ENCODE measurements around the gene PRDM16. TPM values are rescaled to one million over a fixed set of nuclear protein-coding genes. Genes with fewer than 3 reads are reported as not detected.

Gene PRDM16
- total RNA-seq, 1 experiment from 2014 or later: 5.3 TPM

DNA sequence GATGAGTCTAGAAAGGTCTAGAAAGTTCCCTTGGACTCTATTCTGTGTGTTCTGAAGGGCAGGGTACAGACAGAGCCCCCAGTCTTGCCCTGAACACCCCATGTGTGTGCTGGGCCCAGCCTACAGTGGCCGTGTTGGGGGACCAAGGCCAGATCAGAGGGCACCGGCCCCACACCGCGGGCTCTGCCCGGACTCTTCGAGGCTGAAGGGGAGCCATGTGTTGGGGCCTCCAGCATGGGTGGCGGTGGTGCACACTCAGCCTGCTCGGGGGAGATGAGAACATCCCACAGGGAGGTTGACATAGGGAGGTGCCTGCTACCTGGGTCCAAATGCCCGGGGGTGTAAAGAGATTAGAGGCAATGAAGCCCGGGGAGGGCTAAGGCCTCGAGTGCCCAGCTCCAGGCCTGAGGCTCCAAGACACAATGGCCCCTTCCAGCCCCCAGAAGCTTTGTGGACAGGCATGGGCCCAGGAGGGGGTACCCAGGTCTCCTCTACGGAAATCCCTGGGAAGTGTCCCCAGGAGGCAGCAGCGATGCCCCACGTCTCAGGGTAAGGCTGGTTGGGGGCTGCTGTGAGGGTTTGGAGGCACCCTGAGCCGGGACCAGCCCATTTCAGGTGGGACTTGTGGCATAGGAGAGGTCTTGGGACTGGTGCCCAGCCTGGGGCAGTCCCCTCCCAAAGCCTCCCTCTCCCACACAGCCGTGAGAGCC lies 397.5 kb downstream of the PRDM16 start:
- no peaks in the 10 kb centered on the region for H3K9me3 Mint-ChIP-seq (ENCODE audit: unreplicated experiment)
- H3K4me1 ChIP-seq: peaks cover 14% of the 10 kb centered on the region
- no peaks in the 10 kb centered on the region for H3K9me3 ChIP-seq
- no peaks in the 10 kb centered on the region for H3K27me3 ChIP-seq (replicated peaks; ENCODE audit: control insufficient read depth, insufficient read depth, low read length)
- intact Hi-C loops (cut with micrococcal nuclease; ENCODE audit: unreplicated experiment): no loop called here
- no peaks in the 10 kb centered on the region for H3K27me3 Mint-ChIP-seq (ENCODE audit: insufficient read depth, unreplicated experiment)
- peaks cover 10% of the 10 kb centered on the region for H3K4me1 Mint-ChIP-seq (ENCODE audit: low read depth, unreplicated experiment)
- no peak overlapping the region for H3K27ac Mint-ChIP-seq (ENCODE audit: unreplicated experiment)
- peaks cover 1% of the 10 kb centered on the region; the same call in 1 of the 2 replicates for H3K36me3 ChIP-seq (ENCODE audit: control insufficient read depth, insufficient read depth, low read length)
- no TSS peak for BruUV-seq (replicated peaks)
- no peak overlapping the region for H3K4me3 ChIP-seq (ENCODE audit: low read depth, low read length)
- TF ChIP-seq, protein P1, sequence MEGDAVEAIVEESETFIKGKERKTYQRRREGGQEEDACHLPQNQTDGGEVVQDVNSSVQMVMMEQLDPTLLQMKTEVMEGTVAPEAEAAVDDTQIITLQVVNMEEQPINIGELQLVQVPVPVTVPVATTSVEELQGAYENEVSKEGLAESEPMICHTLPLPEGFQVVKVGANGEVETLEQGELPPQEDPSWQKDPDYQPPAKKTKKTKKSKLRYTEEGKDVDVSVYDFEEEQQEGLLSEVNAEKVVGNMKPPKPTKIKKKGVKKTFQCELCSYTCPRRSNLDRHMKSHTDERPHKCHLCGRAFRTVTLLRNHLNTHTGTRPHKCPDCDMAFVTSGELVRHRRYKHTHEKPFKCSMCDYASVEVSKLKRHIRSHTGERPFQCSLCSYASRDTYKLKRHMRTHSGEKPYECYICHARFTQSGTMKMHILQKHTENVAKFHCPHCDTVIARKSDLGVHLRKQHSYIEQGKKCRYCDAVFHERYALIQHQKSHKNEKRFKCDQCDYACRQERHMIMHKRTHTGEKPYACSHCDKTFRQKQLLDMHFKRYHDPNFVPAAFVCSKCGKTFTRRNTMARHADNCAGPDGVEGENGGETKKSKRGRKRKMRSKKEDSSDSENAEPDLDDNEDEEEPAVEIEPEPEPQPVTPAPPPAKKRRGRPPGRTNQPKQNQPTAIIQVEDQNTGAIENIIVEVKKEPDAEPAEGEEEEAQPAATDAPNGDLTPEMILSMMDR (IDR thresholded peaks at IDR 0.05; ENCODE audit: insufficient read depth in 1 of 2, low read depth in 1 of 2, low read length in 1 of 2, severe bottlenecking in 1 of 2, unreplicated experiment in 1 of 2): no peak
- peak in 1 of 2 experiments; percentile 14 for DNase-seq
- H3K4me3 Mint-ChIP-seq (ENCODE audit: unreplicated experiment): no peak overlapping the region
- ChIA-PET POLR2A (no interaction called here), CTCF (interaction anchor here (1.0 kb wide), 1 partner anchor 13 kb away, joined by 3 read pairs; no protein-coding TSS in a partner anchor)
- peaks cover 31% of the 10 kb centered on the region for H3K36me3 Mint-ChIP-seq (ENCODE audit: insufficient read depth, unreplicated experiment)

DNA sequence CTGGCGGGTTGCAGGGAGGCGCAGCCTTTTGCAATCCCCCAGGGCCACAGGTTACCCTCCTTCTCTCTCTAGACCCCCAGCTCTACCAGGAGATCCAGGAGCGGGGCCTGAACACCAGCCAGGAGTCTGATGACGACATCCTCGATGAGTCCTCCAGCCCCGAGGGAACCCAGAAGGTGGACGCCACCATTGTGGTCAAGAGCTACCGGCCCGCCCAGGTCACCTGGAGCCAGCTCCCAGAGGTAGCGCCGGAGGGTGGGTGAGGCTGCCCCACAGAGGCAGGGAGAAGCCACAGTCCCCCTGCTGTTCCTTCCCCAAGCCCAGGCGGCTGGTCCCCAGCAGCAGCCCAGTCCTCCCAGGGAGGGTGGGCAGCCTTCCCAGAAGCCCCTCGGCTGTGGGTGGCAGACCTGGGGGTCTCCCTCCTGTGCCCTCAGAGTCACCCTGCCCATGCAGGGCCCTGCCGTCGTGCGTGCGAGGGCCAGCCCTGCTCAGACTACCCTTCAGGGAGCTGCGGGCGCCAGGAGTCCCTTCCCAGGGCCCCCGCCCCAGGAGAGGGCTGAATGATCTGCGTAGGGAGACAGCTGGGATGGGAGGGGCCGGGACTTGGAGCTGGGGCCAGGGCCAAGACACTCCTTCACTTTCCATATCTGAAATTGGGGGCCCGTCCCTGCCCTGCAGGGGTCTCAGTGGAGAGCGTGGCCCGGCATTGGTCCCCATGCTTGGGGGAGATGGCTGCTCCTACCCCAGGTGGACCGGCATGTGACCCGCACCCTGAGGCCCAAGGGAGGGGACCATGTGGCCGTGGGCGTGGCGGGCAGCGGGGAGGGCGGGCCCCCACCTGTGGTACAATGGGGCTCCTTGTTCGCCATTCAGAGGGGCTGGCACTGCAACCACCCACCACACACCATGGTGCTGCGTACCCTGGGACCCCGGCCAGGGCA lies 398.4 kb downstream of the PRDM16 start:
- no peaks in the 10 kb centered on the region for H3K9me3 ChIP-seq
- TF ChIP-seq, protein P1 (IDR thresholded peaks at IDR 0.05; ENCODE audit: insufficient read depth in 1 of 2, low read depth in 1 of 2, low read length in 1 of 2, severe bottlenecking in 1 of 2, unreplicated experiment in 1 of 2): no peak
- H3K27me3 ChIP-seq (replicated peaks; ENCODE audit: control insufficient read depth, insufficient read depth, low read length): no peaks in the 10 kb centered on the region
- Mint-ChIP-seq H3K4me1 (ENCODE audit: low read depth, unreplicated experiment) (peaks cover 10% of the 10 kb centered on the region), H3K9me3 (ENCODE audit: unreplicated experiment) (no peaks in the 10 kb centered on the region), H3K4me3 (ENCODE audit: unreplicated experiment) (no peak overlapping the region), H3K27me3 (ENCODE audit: insufficient read depth, unreplicated experiment) (no peaks in the 10 kb centered on the region), H3K27ac (ENCODE audit: unreplicated experiment) (no peak overlapping the region), H3K36me3 (ENCODE audit: insufficient read depth, unreplicated experiment) (peaks cover 29% of the 10 kb centered on the region)
- no TSS peak for BruUV-seq (replicated peaks)
- H3K4me1 ChIP-seq: peaks cover 18% of the 10 kb centered on the region
- POLR2A ChIA-PET: no interaction called here
- CTCF ChIA-PET: interaction anchor here (1.0 kb wide), 1 partner anchor 14 kb away, joined by 3 read pairs; no protein-coding TSS in a partner anchor
- peaks cover 1% of the 10 kb centered on the region; the same call in 1 of the 2 replicates for H3K36me3 ChIP-seq (ENCODE audit: control insufficient read depth, insufficient read depth, low read length)
- H3K4me3 ChIP-seq (ENCODE audit: low read depth, low read length): no peak overlapping the region
- intact Hi-C loops (cut with micrococcal nuclease; ENCODE audit: unreplicated experiment): no loop called here
- peak in 1 of 2 experiments; percentile 18 for DNase-seq
